SIG-M5 treated with dmso at 0.1 percent for 504 hours (cell line): ENCODE results near the gene LSM3.

Source experiments
- DNase-seq: peaks from one replicate; lab custom pipeline; 2025; ENCODE audit not compliant: unreplicated experiment; lab: John Stamatoyannopoulos, UW

The LSM3 gene

DNA sequence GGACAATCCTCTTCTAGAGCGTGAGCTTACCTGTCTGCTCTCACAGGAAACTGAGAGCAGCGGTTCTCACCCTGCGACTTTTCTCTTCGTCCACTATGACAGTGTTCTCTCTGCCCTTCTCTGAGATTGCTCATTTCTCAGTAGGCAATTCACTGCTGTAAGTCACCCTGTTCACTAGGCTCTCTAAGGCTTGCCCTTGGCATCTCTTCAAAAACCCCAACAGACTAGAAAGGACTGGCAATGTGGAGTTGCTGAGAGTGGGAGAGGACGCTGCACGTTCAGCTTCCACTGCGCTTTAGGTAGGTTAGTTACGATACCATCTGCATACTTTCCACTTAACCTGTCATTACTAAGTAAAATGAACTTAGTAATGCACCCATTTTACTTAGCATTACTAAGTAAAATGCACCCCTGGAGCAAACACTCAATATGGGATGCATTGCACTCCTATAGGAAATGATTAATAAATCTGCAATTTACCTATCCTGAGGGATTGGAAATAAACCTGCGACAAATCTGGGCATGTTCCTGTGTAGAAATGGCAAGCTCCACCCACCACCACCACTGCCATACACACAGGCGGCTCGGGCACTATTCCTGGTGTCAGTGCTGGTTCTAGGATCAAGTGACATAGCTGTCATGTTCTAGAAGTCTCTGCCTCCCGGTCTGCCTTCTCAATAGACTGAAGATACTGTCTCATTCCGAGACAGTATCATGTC, 21.6 kb upstream of the LSM3 start:
- no peak for DNase-seq

DNA sequence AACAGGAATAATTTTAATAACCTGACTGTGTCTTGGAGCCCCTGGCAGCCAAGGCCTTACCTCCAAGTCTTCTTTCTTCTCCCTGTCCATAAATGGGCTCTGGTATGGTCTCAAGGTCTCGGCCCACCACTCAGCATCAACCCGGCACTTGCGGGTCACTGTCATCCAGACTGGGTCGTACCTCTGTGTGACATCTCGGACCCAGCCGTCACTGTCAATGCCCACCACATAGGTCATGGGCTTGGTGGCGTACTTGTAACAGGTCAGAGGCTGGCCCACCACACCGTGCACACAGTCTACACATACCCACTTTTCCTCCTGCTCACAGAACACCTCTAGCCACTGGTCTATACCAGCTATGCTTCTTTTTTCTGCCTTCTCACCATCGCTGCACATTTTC, 20.7 kb upstream of the LSM3 start:
- DNase-seq: no peak

DNA sequence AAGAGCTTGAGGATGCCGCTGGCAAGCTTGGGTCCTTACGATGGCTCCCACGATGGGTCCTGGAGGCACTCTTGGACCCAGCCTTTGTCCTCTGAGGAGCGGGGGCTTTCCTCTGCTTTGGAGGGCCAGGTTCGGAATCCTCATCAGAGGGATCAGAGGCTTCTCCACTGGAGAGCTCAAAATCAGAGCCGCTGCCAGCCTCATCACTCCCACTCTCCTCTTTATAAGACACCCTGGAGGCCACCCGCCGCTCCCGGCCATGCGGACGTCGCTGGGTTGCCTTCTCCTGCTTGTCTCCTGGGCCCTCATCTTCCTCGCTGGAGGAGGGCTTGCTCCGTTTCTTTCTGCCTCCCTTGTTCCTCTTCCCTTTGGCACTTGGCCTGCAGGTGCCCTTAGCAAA, 20.2 kb upstream of the LSM3 start:
- no peak for DNase-seq

DNA sequence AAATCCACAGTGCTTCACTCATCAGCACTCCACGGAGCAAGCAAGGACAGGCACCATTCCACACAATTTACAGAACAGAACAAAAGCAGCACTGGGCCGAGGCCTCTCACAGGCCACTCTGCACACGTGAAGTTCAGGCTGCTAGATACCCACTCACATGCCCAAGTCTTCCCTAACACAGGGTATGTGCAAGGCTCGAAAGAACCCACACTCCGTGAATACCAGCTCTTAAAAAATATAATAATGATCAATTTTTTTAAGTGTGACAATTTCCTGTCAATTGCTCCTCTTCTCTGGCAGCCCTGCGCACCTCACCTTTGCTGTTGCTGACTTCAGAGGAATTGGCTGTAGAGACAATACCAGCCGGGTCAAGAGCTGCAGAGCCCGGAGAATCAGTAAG, 19.2 kb upstream of the LSM3 start:
- no peak for DNase-seq

DNA sequence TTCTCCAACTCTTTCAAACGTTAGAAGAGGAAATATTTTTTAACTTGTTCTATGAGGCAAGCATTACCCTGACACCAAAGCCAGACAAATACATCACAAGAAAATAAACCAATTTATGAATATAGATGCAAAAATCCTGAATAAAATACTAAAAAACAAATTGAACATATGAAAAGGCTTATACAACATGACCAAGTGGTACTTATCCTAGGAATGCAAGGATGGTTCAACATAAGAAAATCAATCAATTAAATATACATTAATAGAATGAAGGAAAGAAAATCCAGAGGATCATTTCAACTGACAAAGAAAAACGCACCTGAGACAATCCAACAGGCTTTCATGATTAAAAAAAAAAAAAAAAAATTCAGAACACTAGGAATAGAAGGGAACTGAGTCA, 17.3 kb upstream of the LSM3 start:
- DNase-seq: no peak

DNA sequence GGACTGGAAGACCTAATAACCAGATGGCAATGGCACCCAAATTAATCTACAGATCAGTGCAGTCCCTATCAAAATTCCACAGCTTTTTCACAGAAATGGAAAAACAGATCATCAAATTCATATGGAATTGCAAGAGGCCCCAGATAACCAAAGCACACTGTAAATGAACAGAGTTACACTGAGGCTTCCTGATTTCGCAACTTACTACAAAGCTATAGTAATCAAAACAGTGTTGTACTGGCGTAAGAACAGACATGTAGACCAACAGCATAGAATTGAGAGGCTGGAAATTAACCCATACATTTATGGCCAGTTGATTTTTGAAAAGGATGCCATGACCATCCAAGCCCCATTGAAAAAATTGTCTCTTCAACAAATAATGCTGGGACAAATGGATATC, 16.4 kb upstream of the LSM3 start:
- DNase-seq: peak; percentile 53

DNA sequence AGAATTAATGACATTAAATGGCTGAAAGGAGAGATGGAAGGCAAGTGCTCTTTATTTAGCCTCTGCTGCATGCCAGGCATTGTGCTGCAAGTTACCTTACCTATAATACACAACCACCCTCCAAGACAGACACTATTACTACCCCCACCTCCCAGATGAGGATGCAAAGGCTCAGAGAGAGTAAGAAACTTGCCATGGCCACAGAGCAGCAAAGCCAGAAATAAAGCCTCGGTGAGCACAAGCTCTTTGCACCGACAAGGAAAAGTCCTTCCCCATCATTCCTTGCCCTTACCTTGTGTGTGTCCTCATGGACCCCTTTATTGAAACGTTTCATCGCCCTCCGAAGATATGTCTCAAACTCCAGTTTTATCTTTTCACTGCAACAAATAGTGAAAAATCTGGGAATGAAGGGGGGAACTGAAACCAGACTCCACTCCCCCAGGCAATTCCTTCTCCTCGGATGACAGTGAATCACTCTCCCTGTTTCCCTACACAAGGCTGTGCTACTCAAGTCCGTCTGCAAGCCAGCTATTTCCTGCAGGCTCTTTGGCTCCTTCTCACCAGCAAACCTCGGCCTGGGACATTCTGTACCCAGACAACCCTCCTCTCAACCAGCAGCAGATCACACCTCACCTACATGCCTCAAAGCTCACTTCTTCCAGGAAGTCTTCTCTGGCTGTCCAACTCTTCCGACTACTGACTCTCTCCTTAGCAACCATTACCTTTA, 11.6 kb upstream of the LSM3 start:
- no peak for DNase-seq

DNA sequence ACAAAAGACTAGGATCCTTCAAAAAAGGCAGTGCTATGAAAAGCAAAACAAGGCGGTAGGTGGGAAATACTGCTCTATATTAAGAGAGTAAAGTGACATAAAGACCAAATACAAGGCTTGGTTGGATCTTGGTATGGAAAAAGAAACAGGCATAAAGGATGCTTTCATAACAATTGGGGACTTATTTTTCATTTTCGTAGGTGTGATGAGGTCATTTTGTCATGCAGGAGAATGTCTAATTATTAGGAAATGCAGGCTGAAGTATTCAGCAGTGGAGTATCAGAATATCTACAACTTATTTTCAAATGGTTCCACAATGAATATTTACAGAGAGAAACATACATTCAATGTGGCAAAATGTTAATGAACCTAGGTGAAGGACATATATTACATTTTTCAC, 9.2 kb upstream of the LSM3 start:
- DNase-seq: no peak

DNA sequence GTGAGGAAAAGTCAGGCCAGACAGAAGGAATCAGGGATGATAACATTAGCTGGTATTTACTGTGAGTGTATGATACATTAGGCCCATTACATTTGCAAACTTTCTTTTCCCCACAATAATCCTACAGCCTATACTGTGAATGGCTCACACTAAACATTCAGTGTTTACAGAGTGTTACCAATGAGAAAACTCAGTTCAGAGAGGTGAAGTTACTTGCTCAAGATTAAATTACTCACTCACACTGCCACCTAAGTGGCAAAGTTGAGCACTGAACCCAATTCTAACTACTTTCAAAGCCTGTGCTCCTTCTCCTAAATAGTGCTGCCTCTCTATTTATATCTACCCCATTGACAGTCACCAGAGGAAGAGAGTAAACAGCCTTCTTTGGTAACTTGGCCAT, 8.7 kb upstream of the LSM3 start:
- no peak for DNase-seq

DNA sequence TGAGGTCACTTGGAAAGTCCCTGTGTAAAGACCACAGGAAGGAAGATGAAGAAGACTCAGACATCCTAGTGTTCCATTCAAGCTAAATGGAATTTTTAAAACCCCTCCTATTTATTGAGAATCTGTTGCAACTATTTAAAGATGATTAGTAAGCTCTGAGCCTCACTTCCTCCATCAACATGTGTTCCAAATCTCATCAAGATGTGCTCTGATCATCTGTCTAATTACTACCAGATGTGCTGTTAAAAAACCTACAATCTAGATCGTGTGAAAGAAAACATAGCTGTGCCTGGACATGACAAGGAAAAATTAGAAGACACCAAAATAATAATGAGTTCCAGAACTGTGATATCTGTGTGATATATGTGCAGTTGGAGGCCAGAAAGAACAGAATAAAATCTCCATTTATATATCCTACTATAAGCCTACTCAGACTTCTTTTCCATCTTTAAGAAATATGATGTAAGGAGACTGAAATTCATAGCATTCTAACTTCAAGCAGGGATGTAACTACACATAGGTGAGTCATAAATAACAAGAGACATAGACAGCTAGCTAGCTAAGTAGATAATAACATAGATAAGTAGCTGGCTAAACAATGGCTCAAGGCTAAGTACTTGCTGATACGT, 8.0 kb upstream of the LSM3 start:
- peak; percentile 12 for DNase-seq

DNA sequence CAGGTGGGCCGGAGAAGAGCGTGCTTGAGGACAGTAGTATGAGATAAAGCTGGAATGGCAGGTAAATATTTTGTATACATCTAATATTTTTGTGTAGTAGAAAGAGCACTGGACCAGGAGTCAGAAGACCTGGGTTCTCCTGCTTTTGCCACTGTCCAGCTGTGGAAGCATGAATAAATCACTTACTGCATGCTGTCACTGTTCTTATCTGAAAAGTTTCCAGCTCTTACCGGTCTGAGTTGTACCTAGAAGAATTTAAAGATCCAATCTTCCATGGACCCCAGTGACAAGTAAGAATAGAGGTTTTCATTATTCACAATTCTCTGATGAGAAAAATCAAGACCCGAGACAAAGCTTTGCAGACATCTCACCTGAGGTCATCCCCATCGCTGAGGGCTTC, 6.1 kb upstream of the LSM3 start:
- no peak for DNase-seq

DNA sequence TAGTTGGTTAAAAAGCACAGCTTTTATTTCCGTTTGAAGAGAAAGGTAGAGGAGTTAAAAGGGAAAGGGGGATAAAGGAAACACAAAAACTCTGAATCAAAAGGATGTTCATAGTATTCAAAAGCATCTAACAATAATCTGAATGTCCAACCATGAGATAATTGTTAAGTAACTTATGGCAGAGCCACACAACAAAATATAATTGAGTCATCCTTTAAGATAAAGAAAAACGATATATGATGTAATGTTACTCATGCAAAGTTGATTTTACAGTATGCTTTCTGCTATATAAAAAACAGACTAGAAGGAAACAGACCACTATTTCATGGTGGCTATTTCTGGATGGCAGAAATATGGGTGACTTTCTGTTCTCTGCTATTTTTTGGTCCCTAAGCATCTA, 4.1 kb upstream of the LSM3 start:
- DNase-seq: no peak

DNA sequence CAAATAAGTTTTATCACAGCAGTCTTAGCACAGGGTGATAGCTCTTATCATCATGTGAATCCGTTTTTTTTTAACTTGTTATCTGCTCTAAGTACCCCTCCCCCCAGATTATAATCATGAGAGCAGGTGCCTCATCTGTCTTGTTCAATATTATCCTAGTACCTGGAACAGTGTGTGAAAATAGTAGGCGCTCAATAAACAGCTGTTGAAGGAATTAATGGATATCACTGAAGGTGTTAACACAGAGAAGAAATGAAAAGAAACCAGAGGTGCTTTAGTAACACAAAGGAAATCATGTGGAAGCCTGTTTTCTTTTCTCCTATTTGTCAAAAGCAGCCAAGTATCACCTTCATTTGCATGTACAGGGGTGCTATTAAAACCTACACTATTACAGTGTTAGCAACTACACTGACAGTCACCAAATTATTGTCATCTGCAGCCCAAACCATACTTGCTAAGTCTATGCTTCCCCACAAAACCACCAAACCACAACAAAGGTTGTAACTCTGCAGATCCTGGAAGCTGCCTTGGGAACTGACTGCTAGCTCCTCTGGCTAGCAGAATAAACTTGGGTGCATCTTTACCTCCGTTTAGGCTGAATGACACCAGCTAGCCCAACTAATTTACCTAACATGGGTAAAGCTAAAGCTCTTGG, 3.1 kb upstream of the LSM3 start:
- peak; percentile 59 for DNase-seq

DNA sequence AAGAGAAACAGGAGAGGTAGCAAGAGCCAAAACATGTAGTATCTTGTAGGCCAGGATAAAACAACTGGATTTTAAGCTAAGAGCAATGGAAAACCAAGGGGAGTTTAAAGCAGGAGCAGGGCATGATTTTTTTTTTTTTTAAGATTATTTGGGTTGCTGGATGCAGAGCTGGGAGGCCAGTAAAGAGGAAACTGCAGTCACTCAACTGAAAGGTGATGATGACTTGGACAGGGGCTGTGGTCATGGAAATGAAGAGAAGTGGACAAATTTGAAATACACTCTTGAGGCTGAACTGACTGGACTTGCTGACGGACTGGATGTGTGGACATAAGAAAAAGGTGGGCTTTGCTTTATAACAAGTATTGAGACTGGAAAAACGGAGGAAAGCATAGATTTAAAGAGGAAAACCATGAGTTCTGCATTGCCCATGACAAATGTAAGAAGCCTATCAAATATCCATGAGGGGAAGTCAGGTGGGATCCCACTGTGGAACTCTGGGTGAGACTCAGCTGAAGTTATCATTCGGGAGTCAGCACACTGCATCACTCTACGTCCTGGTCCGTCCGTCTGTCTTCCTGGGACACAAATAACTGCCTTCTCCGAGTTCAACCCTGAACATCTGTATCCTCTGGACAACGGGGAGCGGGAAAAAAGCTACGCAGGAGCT, 904 bp upstream of the LSM3 start:
- peak; percentile 32 for DNase-seq

DNA sequence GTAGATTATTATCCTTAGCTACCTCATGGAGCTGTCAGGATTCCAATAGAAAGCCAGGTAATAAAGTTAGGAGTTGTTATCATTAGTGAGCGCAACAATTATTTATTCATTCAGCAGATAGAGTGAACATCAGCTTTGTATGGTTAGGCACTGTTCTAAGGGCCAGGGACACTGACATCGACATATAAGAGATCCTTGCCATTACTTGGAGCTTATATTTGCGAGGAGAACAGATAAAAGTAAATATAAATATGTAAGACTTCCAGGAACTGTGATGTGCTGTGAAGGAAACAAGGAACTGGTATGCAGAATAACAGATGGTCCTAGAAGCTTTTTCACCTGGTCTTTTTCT, 473 bp downstream of the LSM3 start:
- peak; percentile 3 for DNase-seq

DNA sequence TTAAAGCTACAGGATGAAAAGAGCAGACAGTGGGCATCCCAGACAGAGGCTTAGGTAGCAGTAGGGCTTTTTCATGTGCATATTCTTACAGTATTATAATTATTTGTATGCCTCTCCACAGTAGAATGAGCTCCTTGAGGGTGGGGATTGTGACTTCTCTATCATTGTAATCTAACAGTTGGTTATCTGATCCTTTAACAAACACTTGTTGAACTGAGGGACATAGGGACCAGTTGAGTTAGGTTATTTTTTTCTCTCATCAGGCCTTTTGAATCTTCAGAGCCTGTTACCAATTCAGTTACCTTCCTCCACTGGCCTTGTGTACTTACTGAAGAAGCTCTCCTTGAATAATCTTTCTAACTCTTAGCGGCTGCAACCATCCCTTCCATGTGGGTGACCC, 1.2 kb downstream of the LSM3 start:
- no peak for DNase-seq

DNA sequence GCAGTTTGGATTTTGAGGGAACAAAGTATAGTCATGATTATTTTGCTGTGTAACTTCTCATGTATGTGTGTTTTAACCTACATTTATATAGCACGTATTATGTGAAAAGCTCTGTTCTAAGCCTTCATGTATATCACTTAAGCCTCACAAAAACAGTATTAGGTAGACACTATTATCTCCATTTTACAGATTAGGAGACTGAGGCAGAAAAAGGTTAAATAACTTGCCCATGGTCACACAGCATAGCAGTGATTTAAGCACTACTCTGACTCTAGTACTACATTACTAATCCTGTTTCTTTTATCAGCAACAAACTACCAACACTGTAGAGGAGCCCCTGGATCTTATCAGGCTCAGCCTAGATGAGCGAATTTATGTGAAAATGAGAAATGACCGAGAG, 2.6 kb downstream of the LSM3 start:
- DNase-seq: no peak

DNA sequence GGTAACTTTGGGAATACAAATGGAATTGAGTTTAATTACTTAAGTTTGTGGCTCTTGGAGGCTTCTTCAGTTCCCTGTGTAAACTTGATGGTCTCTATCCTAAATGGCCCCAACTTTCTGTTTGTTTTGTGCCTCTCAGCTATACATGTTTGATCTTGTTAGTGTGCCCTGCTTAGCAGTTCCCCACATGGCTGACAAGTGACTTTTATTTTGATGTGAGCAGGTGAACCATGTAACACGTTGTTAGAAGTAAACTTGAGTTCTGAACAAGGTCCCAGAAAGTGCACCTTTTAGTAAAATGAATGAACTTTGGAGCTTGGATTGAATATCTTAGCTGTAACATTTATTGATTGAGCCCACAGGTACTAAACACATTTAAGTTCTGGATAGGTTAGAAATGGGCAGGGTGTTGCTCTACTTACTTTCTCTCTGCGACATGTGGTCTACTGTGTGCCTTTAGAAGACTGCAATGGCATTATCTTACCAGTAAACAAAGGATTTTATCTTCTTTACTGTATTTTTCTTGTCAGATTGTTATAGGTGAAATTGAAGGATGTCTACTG, 4.5 kb downstream of the LSM3 start:
- DNase-seq: no peak

DNA sequence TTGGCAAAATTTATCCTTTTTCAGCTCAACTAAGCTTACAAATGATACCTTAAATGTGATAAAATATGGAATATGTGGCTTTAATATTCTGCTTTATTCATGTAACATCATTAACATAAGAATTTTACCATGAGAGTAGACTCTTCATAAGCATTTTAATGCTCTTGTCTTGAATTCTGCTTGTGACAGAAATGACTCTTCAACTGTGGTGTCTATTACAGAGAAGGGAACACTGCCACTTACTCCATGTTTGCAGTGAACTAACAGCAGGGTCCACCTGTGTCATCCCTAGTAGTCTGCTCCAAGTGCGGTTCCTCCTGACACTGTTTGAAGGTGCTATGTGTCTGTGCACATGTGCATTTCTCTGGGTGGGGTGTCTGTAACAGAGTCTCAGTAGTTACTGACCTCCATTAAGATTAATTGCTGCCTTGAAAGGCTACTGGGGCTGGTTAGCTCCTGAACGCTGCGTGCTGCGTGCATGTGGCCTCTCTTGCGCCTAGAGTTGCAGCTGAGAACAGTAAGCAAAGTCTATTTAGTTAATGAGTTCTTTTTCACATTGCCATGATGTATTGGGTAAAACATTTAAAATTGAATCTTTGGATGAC, 8.3 kb downstream of the LSM3 start:
- no peak for DNase-seq

DNA sequence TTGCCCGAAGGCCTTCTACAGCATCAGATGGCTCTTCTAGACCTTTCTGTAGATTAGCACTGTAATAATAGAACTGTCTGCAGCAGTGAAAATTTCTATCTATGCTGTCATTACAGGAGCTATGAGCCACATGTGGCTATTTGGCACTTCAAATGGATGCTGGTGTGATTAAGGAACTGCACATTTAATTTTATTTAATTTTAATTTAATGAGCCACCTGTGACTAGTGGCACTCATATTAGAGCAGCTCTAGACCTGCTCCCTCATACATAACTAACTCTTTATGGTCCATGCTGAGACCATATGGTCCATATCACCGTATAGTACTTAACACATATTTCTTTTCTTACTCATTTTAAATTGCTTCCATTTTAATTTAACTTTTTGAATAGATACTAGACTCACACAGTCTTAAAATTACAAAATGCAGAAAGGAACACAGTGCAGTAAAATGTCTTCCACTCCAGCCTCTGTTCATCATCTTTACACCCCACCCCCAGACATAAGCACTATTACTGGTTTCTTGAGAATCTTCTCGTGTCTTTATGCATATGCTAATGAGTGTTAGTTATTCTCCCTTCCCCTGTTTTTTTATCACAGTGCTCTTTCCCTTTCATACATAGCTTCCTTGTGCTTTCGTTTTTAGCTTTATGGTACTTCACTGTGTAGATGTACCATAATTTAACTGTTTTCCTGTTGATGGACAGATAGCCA, 9.6 kb downstream of the LSM3 start:
- DNase-seq: no peak
